ENCODE results near the gene AGBL1.

AGBL1 gene

DNA sequence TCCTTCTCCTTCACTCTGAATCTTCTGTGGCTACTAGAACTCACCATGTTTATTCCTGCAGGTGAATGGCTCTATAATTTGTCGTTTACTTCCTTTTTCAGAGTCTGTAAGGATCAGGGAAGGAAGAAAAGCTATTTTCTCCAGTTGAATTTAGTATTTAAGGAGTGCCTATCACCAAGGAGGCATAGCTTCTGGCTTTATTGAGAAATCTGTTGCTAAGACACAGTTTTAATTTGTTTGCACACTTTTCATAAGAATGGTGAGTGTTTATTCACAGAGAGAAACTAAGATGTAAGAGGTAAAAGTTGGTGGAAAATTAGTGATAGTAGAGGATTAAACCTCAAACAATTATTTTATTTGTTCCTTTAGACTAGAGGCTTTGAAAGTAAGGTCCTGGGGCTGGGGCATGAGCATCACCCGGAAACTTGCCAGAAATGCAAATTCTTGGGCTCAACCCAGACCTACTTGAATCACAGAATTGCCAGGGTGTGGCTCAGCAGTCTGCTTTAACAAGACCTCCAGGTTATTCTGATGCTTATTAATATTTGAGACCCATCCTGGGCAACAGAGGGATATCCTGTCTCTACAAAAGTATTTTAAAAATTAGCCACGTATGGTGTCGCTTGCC, 461.3 kb downstream of the AGBL1 start:
- DNase-seq: no peak

DNA sequence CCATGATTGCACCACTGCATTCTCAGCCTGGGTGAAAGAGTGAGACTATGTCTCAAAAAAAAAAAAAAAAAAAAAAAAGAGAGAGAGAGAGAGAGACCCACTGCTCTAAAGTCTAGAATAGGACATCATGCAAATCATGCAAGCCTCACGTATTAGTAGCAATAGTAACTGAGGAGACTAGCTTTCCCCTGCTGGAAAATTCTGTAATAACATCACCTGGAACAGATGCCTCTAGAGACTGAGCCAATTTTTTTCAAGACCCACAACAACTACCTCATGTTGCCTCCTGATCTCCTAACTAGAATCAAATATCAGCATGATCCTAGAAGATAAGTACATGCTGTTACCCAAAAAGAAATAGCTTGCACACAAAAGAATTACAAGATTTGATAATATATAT, 461.9 kb downstream of the AGBL1 start:
- no peak for DNase-seq

DNA sequence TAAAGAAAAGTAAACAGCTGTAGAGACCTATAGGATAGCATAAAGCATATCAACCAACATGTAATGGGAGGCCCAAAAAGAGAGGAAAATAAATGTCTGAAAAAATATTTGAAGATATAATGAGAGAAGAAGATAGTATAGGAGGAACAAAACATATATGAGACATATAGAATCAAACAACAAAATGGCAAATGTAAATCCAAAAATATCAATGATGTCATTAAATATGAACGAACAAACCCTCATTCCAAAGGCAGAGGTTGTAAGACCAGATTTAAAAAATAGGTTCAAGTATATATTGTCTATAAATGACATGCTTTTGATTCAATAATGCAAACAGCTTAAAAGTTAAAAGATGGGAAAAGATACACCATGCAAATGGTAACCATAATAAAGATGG, 470.4 kb downstream of the AGBL1 start:
- DNase-seq: no peak

DNA sequence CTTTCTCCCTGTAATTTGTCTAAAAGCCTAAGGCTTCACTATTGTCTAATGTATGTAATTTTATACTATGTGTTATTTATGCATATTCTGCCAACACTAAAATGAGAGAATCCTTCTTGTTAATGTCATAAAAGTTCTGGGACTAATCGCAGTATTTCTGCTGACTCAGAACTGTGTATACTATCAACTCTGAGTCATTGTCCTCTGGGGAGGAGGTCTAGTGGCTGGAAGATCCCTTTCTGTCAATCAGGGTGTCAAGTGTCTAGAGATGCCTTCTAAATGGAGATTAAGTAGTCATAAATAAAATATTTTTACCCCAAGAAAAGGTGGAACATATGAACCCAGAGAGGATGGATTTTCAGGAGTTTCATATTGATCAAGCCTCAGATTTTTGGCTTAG, 473.4 kb downstream of the AGBL1 start:
- DNase-seq: no peak

DNA sequence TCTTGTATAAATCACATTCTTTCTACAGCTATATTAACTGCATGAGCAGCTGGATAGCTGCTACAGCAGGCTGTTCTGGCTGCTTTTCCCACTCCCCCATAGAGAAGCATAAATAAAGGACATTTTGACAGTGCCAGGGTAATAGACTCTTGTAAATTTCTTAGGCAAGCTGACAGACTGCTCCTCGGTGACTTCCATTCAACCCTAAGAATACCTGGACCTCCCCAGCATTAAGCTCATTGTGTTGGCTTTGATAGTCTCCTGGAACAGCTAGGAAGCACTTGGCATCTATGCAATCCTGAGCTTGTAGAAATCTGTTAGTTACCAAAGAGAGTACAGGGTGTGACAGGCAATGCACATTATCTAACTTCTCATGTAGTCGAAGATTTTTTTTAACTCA, 475.4 kb downstream of the AGBL1 start:
- DNase-seq: no peak

DNA sequence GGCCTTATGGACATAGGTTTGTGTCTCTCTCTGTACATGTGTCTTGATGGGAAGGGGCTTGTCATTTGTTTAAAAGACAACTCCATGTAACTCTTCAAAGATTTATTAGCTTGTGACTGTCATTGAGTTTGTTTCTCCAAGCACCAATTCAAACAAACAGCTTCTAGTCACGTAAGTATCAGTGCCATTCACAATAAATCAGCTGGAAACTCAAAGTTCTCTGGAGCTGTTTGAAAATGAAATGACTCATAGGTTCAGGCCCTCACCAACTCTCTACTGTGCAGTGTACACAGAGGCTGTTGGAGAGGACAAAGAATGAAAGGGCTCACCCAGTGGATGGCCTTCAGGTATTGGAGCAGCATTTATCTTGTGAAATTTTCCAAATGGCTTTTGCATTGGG, 476.3 kb downstream of the AGBL1 start:
- no peak for DNase-seq

DNA sequence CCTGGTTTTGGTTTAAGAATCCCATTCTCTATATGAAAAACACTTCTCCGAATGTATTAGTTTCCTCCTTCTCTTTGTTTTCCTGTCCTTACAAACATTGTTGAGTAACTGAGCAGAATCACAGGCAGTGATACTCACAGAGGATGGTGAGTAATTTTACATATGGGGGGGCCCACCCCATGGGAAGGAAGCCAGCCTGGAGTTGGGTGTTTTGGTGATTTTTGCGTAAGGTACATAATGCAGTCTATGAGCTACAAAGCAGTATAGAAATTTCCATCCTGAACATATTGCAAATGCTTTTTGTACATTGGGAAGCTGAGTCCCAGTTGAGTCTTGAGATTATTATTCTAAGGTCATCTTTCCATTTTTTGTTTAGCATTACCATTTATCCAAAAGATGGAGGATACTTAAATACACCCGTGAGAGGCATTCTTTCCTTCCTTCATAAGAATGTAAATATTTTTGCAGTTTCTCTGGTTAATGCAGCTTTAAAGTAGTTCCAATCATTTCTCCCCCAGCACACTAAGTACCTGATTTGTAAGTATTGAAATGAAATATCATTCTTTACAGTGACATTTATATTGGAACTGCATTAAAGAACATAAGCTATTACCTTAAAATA, 476.8 kb downstream of the AGBL1 start:
- DNase-seq: no peak

DNA sequence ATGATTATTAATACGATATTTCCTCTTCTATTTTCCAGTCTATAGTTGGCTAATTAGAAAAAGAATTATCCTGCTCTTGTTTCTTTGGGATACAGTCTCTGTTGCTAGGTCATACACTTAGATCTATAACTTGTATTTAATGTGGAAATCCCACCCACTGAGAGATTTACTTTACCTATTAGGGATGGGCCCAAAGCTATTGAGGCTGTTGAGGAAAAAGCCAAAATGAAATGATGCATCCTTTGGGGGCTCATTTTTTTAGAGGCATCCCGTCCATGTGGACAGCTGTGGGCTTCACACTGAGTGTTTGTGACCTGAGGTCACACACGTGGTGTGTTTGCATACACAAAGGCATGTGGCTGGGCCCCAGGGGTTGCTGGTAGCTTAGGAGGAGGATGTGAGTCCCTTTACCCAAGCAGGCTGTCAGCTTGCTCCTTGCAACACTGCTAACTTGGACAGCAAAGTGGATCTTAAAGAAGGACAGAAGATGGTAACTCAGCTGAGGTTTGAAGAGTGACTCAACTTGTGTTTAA, 477.4 kb downstream of the AGBL1 start:
- no peak for DNase-seq

GRCh38 chr15:86558252-86558651, 478.6 kb downstream of the AGBL1 start:
- no peak for DNase-seq

- DNase-seq: no peak
Measured at GRCh38 chr15:86558686-86559085, 479.0 kb downstream of the AGBL1 start.

DNA sequence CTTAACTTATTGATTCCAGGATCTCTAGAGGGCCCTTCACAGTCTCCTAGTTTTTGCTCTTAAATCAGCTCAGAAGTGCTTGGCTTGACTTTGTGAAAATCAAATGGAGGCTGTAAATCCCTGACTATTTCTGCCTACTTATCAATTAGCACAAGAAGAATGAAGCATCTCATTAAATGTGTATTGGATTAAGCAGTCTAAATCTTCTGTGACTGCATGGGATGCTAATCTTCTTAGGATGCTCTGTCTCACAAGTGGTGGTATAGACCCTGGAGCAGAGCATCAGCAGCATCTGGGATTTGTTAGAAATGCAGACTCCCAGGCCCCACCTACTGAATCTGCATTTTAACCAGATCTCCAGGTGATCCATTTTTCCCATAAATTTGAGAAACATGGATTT, 488.7 kb downstream of the AGBL1 start:
- no peak for DNase-seq

GRCh38 chr15:86570738-86571137, 491.1 kb downstream of the AGBL1 start:
- no peak for DNase-seq

GRCh38 chr15:86571873-86572272, 492.2 kb downstream of the AGBL1 start:
- DNase-seq: no peak

- DNase-seq: no peak
Measured at GRCh38 chr15:86572368-86572841, 492.7 kb downstream of the AGBL1 start.

GRCh38 chr15:86573476-86573875, 493.8 kb downstream of the AGBL1 start:
- DNase-seq: no peak

GRCh38 chr15:86588413-86588812, 508.7 kb downstream of the AGBL1 start:
- DNase-seq: no peak

GRCh38 chr15:86590461-86590860, 510.8 kb downstream of the AGBL1 start:
- DNase-seq: no peak

- no peak for DNase-seq
Measured at GRCh38 chr15:86591158-86591557, 511.5 kb downstream of the AGBL1 start.

- no peak for DNase-seq
Measured at GRCh38 chr15:86591994-86592735, 512.5 kb downstream of the AGBL1 start.

- no peak for DNase-seq
Measured at GRCh38 chr15:86595741-86596140, 516.1 kb downstream of the AGBL1 start.

DNA sequence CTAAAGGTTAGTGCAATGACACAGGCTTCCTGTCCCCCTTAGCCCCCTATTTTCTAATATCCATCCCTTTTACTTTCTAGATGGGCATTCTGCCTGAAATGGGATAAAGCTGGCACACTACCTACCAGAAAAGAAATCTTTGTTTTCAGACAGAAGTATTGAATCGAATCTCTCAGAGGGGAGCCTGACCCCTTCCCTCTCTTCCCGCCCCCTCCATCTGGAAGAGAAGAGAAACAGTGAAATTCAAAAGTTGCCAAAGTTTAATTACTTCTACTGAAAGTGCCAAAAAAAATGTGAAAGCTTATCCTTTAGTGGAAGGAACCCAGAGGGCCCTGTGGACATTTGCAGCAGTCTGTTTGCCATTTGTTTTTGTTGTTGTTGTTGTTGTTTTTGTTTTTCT, 523.8 kb downstream of the AGBL1 start:
- DNase-seq: no peak

DNA sequence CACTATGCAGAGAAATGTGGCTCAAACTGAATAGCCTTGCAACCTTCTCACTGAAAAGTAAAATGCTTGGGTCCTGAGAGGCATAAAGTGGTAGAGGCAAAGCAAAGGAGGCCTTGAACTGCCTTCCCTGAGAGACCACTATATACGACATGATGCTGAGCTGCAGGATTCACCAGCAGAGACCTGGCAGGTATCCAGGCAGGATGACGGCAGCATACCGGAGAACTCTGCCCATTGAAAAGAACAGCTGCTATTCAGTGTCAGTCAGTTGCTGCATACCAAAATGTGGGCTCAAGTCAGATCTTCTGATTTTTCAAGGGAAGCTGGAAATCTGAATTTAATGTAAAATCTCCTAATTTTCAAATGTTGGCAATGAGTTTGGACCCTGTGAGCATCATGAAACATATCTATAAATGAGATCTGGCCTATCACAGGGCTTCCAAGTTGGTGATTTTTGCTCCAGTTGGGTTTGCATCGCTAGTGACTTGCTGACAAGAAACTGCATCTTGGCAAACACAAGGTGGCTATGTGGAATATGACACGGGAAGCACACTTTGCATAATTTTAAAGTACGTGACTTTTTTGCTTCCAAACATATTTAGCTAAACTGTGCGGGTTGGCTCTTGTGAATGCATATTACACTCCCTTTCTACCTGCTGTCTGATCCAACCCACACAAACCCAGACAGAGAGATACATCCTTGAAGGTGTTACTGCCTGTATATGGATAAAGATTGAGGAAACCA, 529.0 kb downstream of the AGBL1 start:
- DNase-seq: no peak

DNA sequence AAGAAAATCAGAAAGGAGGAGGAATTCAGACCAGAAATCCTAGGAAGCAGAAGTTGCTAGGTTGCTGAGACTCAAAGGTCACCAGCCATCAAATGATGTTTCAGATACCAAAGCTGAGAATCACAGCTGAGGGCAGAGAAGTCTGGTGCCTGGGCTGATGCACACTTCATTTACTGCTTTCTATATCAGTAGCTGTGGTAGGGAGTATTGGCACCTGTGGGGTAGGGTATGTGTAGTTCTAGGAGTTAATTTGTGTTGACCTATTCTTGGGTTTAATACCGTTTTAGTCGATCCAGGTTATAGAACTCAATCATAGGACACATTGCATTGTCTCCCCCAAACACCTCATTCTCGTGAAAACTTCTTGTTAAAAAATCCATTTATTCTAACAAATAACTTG, 529.6 kb downstream of the AGBL1 start:
- DNase-seq: no peak

Measured in CD4-positive, alpha-beta T cell treated with Interleukin-10 for 1 hour (primary cell).